ENCODE data around the gene S100A12.

GRCh38 chr1:153359241-153359640 is 16.2 kb downstream of the S100A12 start:
- TF ChIP-seq GATA2 (IDR thresholded peaks at IDR 0.05; ENCODE audit: low read depth, low read length) = no peak
- no peak for TF ChIP-seq GATA3 (IDR thresholded peaks at IDR 0.05; ENCODE audit: low read depth, low read length)

Measured in SH-SY5Y (cell line).